HUES48 (cell line): ENCODE data around the gene RAB40C.

Source experiments
- H3K27ac ChIP-seq: one replicate; pipeline ENCODE4 v1.7.0; 2013; ENCODE audit warnings: low read depth, low read length, inconsistent platforms
- H3K27me3 ChIP-seq: 2 replicates; pipeline ENCODE4 v1.6.1; 2013; ENCODE audit warnings: mild to moderate bottlenecking, low read length; ENCODE audit not compliant: control insufficient read depth, insufficient read depth
- H3K36me3 ChIP-seq: 2 replicates; pipeline ENCODE4 v1.6.1; 2013; ENCODE audit warnings: low read length; ENCODE audit not compliant: control insufficient read depth, insufficient read depth
- H3K4me1 ChIP-seq: 2 replicates; pipeline ENCODE4 v1.6.1; 2013; ENCODE audit warnings: mild to moderate bottlenecking, low read length; ENCODE audit not compliant: control insufficient read depth, insufficient read depth
- H3K4me3 ChIP-seq: 2 replicates; pipeline ENCODE4 v1.5.1; 2013; ENCODE audit warnings: mild to moderate bottlenecking, low read depth, low read length
- H3K9ac ChIP-seq: 2 replicates; pipeline ENCODE4 v1.6.1; 2013; ENCODE audit warnings: mild to moderate bottlenecking, low read depth, low read length, moderate library complexity
- H3K9me3 ChIP-seq: 2 replicates; pipeline ENCODE4 v1.6.1; 2013; ENCODE audit warnings: low read length; ENCODE audit not compliant: control insufficient read depth, insufficient read depth

The RAB40C gene

GRCh38 chr16:658679-659571 is 69.1 kb downstream of the RAB40C start:
- H3K36me3 ChIP-seq = peaks cover 37% of the 10 kb centered on the region
- no peak overlapping the region for H3K27ac ChIP-seq
- no peak overlapping the region for H3K4me3 ChIP-seq
- no peaks in the 10 kb centered on the region for H3K4me1 ChIP-seq
- H3K27me3 ChIP-seq = no peaks in the 10 kb centered on the region
- H3K9ac ChIP-seq = no peak overlapping the region
- H3K9me3 ChIP-seq = no peaks in the 10 kb centered on the region

GRCh38 chr16:659618-660017 is 69.8 kb downstream of the RAB40C start:
- no peak overlapping the region for H3K27ac ChIP-seq
- H3K4me1 ChIP-seq = no peaks in the 10 kb centered on the region
- no peaks in the 10 kb centered on the region for H3K27me3 ChIP-seq
- H3K9ac ChIP-seq = no peak overlapping the region
- no peaks in the 10 kb centered on the region for H3K9me3 ChIP-seq
- no peak overlapping the region for H3K4me3 ChIP-seq
- H3K36me3 ChIP-seq = peaks cover 35% of the 10 kb centered on the region

DNA sequence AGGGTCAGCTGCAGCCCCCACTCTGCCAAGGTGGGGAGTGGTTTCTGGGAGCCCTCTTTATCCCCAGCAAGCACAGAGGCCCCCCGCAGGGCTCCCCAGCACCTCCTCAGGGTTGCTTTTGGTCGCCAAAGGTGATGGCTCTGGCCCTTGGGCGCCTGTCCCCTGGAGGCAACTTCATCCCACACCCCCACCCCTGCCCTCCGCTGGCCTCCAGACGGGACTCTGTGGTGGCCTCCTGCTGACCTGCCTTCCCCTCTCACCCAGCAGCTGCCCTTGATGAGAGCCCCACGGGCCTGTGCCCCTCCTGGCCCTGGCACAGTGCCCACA is 70.2 kb downstream of the RAB40C start:
- Histone ChIP-seq H3K27ac (no peak overlapping the region), H3K9me3 (no peaks in the 10 kb centered on the region), H3K4me1 (no peaks in the 10 kb centered on the region), H3K27me3 (no peaks in the 10 kb centered on the region), H3K36me3 (peaks cover 35% of the 10 kb centered on the region), H3K4me3 (no peak overlapping the region), H3K9ac (no peak overlapping the region)

- no peaks in the 10 kb centered on the region for H3K27me3 ChIP-seq
These were observed 70.8 kb downstream of the RAB40C start for GRCh38 chr16:660459-661183.

DNA sequence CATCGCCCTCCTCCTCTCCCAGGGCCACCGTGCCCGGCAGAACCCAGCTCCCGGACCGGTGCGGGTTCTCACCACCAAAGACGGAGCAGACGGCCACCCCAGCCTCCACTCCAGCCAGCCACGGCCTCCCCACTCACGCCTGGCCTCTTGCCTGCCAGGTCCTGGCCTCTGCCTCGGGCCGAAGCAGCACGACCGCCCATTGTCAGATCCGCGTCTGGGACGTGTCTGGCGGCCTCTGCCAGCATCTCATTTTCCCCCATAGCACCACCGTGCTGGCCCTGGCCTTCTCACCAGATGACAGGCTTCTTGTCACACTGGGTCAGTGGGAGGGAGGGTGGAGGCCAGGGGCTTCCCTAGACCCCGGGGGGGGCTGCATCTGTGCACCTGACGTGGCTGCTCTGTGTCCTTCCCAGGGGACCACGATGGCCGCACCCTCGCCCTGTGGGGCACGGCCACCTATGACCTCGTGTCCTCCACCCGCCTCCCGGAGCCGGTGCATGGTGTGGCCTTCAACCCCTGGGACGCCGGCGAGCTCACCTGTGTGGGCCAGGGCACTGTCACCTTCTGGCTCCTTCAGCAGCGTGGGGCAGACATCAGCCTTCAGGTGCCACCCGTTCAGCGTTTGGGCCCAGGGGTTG is 71.4 kb downstream of the RAB40C start:
- no peak overlapping the region for H3K9ac ChIP-seq
- H3K36me3 ChIP-seq = peaks cover 28% of the 10 kb centered on the region
- H3K9me3 ChIP-seq = no peaks in the 10 kb centered on the region
- no peaks in the 10 kb centered on the region for H3K27me3 ChIP-seq
- H3K4me1 ChIP-seq = no peaks in the 10 kb centered on the region
- no peak overlapping the region for H3K4me3 ChIP-seq
- no peak overlapping the region for H3K27ac ChIP-seq

More at GRCh38 chr16:660459-661183, 70.8 kb downstream of the RAB40C start:
- no peaks in the 10 kb centered on the region for H3K9me3 ChIP-seq
- H3K4me1 ChIP-seq = no peaks in the 10 kb centered on the region
- H3K27ac ChIP-seq = no peak overlapping the region
- no peak overlapping the region for H3K4me3 ChIP-seq
- H3K36me3 ChIP-seq = peaks cover 30% of the 10 kb centered on the region
- H3K9ac ChIP-seq = no peak overlapping the region

DNA sequence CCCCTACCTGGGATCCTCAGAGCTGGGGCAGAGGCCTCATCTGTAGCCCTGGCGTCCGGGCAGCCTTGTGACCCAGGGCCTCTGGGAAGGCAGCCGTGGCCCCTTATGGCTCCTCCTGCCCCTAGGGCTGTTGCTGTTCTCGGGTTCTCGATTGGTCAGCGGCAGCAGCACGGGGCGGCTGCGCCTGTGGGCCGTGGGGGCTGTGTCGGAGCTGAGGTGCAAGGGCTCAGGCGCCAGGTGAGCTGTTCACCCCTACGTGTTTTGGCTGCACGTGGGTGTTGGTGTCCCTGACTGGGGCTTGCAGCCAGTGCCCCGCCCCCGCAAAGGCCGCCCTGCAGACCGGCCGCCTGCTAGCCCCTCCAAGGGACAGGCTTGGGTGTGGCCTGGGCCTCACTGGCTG is 72.2 kb downstream of the RAB40C start:
- no peak overlapping the region for H3K9ac ChIP-seq
- H3K27ac ChIP-seq = no peak overlapping the region
- no peaks in the 10 kb centered on the region for H3K4me1 ChIP-seq
- no peaks in the 10 kb centered on the region for H3K27me3 ChIP-seq
- H3K36me3 ChIP-seq = peaks cover 30% of the 10 kb centered on the region
- H3K9me3 ChIP-seq = no peaks in the 10 kb centered on the region
- no peak overlapping the region for H3K4me3 ChIP-seq

GRCh38 chr16:662597-662996 is 72.7 kb downstream of the RAB40C start:
- H3K4me1 ChIP-seq = 0 out of 2 replicates have a peak, but pooled peaks cover 2% of the 10 kb centered on the region
- H3K9ac ChIP-seq = no peak overlapping the region
- no peak overlapping the region for H3K4me3 ChIP-seq
- peaks cover 26% of the 10 kb centered on the region; the same call in 1 of the 2 replicates for H3K36me3 ChIP-seq
- H3K27ac ChIP-seq = no peak overlapping the region
- H3K9me3 ChIP-seq = no peaks in the 10 kb centered on the region
- H3K27me3 ChIP-seq = no peaks in the 10 kb centered on the region

GRCh38 chr16:666572-666971 is 76.7 kb downstream of the RAB40C start:
- Histone ChIP-seq H3K27ac (no peak overlapping the region), H3K27me3 (no peaks in the 10 kb centered on the region), H3K9me3 (no peaks in the 10 kb centered on the region), H3K36me3 (peaks cover 36% of the 10 kb centered on the region), H3K4me1 (0 out of 2 replicates have a peak, but pooled peaks cover 3% of the 10 kb centered on the region), H3K4me3 (no peak overlapping the region), H3K9ac (no peak overlapping the region)

DNA sequence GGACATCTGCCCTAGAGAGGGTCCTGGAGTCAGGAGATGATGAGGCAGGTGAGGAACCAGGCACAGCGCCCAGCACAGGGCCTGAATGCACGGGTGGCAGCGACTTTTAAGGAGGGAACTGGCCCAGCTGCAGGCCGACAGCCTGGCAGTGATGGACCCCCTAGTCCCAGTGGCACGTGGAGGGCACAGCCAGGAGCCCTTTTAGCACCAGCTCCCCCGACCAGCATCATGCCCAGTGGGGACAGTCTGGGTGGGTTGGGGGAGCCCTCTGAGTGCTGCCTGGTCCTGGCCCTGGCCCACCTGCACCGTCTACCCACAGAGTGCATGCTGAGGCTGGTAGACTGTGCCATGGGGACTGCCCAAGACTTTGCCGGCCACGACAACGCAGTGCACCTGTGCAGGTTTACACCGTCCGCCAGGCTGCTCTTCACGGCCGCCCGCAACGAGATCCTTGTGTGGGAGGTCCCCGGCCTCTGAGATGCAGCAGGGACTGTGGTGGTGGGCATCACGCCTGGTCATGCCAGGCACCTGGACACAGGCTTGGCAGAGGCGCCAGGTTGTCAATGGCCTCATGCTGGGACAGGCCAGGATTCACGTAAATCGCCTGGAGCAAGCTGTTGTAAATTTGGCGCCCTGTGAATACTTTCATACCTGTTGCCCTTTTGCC is 77.4 kb downstream of the RAB40C start:
- 0 out of 2 replicates have a peak overlapping the region, but pooled peaks have one; percentile 1 for H3K9ac ChIP-seq
- H3K4me3 ChIP-seq = no peak overlapping the region; the same call in 1 of the 2 replicates
- no peaks in the 10 kb centered on the region for H3K9me3 ChIP-seq
- peak overlapping the region; percentile 32 for H3K27ac ChIP-seq
- peaks cover 42% of the 10 kb centered on the region for H3K36me3 ChIP-seq
- H3K27me3 ChIP-seq = no peaks in the 10 kb centered on the region
- 0 out of 2 replicates have a peak, but pooled peaks cover 3% of the 10 kb centered on the region for H3K4me1 ChIP-seq

GRCh38 chr16:667780-668518 is 78.1 kb downstream of the RAB40C start, which contains the start of gene RHOT2:
RHOT2 (plus strand) TSS chr16:668132; CDS start chr16:668200, 68 bp downstream.
- Histone ChIP-seq H3K9ac (peak within 1 kb of the TSS; percentile 51; the same call in 1 of the 2 replicates), H3K36me3 (peaks cover 43% of the 10 kb centered on the region), H3K27ac (peak within 1 kb of the TSS; percentile 42), H3K9me3 (no peaks in the 10 kb centered on the region), H3K4me1 (0 out of 2 replicates have a peak, but pooled peaks cover 3% of the 10 kb centered on the region), H3K27me3 (no peaks in the 10 kb centered on the region), H3K4me3 (peak within 1 kb of the TSS; percentile 87)
